Parietal lobe (tissue), 1 donor: ENCODE data around the gene GOLIM4. TPM values are rescaled to one million over a fixed set of nuclear protein-coding genes. Genes with fewer than 3 reads are reported as not detected.

Experiments used
- total RNA-seq: library from RNA; depleted of rRNA; stranded (reverse); fragments of >200 nt; gene quantifications from one replicate; pipeline ENCODE4 v1.2.3, GENCODE V29; 2014

Gene GOLIM4, protein sequence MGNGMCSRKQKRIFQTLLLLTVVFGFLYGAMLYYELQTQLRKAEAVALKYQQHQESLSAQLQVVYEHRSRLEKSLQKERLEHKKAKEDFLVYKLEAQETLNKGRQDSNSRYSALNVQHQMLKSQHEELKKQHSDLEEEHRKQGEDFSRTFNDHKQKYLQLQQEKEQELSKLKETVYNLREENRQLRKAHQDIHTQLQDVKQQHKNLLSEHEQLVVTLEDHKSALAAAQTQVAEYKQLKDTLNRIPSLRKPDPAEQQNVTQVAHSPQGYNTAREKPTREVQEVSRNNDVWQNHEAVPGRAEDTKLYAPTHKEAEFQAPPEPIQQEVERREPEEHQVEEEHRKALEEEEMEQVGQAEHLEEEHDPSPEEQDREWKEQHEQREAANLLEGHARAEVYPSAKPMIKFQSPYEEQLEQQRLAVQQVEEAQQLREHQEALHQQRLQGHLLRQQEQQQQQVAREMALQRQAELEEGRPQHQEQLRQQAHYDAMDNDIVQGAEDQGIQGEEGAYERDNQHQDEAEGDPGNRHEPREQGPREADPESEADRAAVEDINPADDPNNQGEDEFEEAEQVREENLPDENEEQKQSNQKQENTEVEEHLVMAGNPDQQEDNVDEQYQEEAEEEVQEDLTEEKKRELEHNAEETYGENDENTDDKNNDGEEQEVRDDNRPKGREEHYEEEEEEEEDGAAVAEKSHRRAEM
- total RNA-seq, result 33.8 TPM

DNA sequence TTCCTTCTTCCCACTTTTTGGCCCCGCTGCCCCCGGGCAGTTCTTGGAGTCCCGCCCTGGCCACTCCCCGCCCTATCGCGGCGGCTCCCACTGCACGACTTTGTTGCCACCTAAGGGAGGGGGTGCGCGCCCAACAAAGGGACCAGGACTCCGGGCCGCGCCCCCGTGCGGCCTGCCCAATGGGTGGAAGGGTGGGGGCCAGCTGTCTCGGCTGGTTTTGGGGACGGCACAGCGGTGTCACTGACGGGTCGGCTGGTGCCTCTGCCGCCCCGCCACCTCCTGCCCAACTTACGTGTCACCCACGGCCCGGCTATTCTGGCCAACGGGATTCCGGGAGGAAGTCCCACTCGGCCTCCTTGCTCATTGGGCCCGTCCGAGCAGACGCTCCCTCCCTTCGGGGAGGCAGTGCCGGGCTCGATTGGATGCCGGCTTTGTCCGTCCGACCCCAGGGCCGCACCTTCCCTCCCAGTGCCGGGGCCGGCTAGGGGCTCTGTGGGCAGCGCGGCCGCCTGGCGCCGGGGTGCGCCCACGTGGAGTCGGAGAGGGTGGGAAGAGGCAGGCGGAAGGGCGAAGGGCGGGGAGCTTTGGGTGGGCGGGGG is at the start of gene GOLIM4:
GOLIM4 (minus strand) TSS at position 314 of the 599 bp plus-strand sequence. CDS start 639 bp downstream, outside the sequence.

